ENCODE measurements around the gene UIMC1. TPM values are rescaled to one million over a fixed set of nuclear protein-coding genes. Genes with fewer than 3 reads are reported as not detected.

The UIMC1 gene
- total RNA-seq, 6 experiments from 2014 or later = 8.4 to 15.6 (median 13.0) TPM

GRCh38 chr5:176938472-176938871 lies 68.1 kb downstream of the UIMC1 start:
- intact Hi-C loops (cut with DNase I) = no loop called here

GRCh38 chr5:176935017-176935416 lies 71.6 kb downstream of the UIMC1 start:
- Histone ChIP-seq H3K27me3 (no peaks in the 10 kb centered on the region), H3K36me3 (peaks cover 0 to 25% (median 4%) of the 10 kb centered on the region in 4 donors), H3K9me3 (no peaks in the 10 kb centered on the region), H3K27ac (no peak overlapping the region), H3K4me3 (no peak overlapping the region), H3K4me1 (peaks cover 0 to 5% (median 0%) of the 10 kb centered on the region in 4 donors)
- DNase-seq = no peak
- intact Hi-C loops (cut with DNase I) = no loop called here
- WGBS (ENCODE audit: insufficient coverage, low coverage, low lambda C conversion rate, missing lambda C conversion rate) = 20% methylated on average over 1 of the region's 1 CpG
- TF ChIP-seq CTCF (IDR thresholded peaks at IDR 0.05) (no peak), POLR2A (IDR thresholded peaks at IDR 0.05) (no peak)
- no peak for ATAC-seq

More at GRCh38 chr5:176938472-176938871, 68.1 kb downstream of the UIMC1 start:
- TF ChIP-seq CTCF (IDR thresholded peaks at IDR 0.05) = no peak
- no peak for TF ChIP-seq POLR2A (IDR thresholded peaks at IDR 0.05)
- H3K36me3 ChIP-seq = peaks cover 0 to 25% (median 6%) of the 10 kb centered on the region in 4 donors
- H3K27ac ChIP-seq = no peak overlapping the region
- WGBS (ENCODE audit: insufficient coverage, low coverage, low lambda C conversion rate, missing lambda C conversion rate) = 100% methylated on average over 1 of the region's 1 CpG
- ATAC-seq (no peak), DNase-seq (no peak)
- H3K4me1 ChIP-seq = peaks cover 0 to 5% (median 0%) of the 10 kb centered on the region in 4 donors
- no peaks in the 10 kb centered on the region for H3K9me3 ChIP-seq
- no peak overlapping the region for H3K4me3 ChIP-seq
- H3K27me3 ChIP-seq = no peaks in the 10 kb centered on the region

- no peak for DNase-seq
- H3K9me3 ChIP-seq = no peaks in the 10 kb centered on the region
- intact Hi-C loops (cut with DNase I) = no loop called here
- H3K36me3 ChIP-seq = peaks cover 0 to 27% (median 4%) of the 10 kb centered on the region in 4 donors
- no peak overlapping the region for H3K27ac ChIP-seq
- TF ChIP-seq POLR2A (IDR thresholded peaks at IDR 0.05) = no peak
- 95% methylated on average over 6 of the region's 7 CpGs for WGBS (ENCODE audit: insufficient coverage, low coverage, low lambda C conversion rate, missing lambda C conversion rate)
- ATAC-seq = no peak
- peaks cover 0 to 5% (median 0%) of the 10 kb centered on the region in 4 donors for H3K4me1 ChIP-seq
- no peaks in the 10 kb centered on the region for H3K27me3 ChIP-seq
- H3K4me3 ChIP-seq = no peak overlapping the region
Observed at GRCh38 chr5:176934309-176934930, 72.2 kb downstream of the UIMC1 start.

GRCh38 chr5:176929654-176930053 lies 76.9 kb downstream of the UIMC1 start:
- Histone ChIP-seq H3K4me3 (no peak overlapping the region), H3K36me3 (peaks cover 0 to 27% (median 4%) of the 10 kb centered on the region in 4 donors), H3K9me3 (no peaks in the 10 kb centered on the region), H3K27ac (no peak overlapping the region), H3K27me3 (no peaks in the 10 kb centered on the region), H3K4me1 (no peaks in the 10 kb centered on the region)
- no peak for DNase-seq
- 73% methylated on average over 1 of the region's 1 CpG for WGBS (ENCODE audit: insufficient coverage, low coverage, low lambda C conversion rate, missing lambda C conversion rate)
- no peak for ATAC-seq
- TF ChIP-seq CTCF (IDR thresholded peaks at IDR 0.05) (no peak), POLR2A (IDR thresholded peaks at IDR 0.05) (no peak)
- intact Hi-C loops (cut with DNase I) = no loop called here

GRCh38 chr5:176927562-176927961 lies 79.0 kb downstream of the UIMC1 start:
- DNase-seq (no peak), ATAC-seq (no peak)
- intact Hi-C loops (cut with DNase I) = no loop called here
- Histone ChIP-seq H3K27me3 (no peaks in the 10 kb centered on the region), H3K9me3 (no peaks in the 10 kb centered on the region), H3K4me1 (no peaks in the 10 kb centered on the region), H3K27ac (no peak overlapping the region), H3K4me3 (no peak overlapping the region), H3K36me3 (peaks cover 0 to 22% (median 2%) of the 10 kb centered on the region in 4 donors)
- no peak for TF ChIP-seq POLR2A (IDR thresholded peaks at IDR 0.05)
- no peak for TF ChIP-seq CTCF (IDR thresholded peaks at IDR 0.05)
- 73% methylated on average over 3 of the region's 3 CpGs for WGBS (ENCODE audit: insufficient coverage, low coverage, low lambda C conversion rate, missing lambda C conversion rate)

Data from right lobe of liver (tissue), 6 donors.